GM18907 (cell line): Measurements from ENCODE around the gene AK5.

Source experiments
- ATAC-seq: cut with Tn5 transposase; IDR thresholded peaks from one replicate; pipeline ENCODE4 v1.9.1; 2021; ENCODE audit warnings: mild to moderate bottlenecking, moderate library complexity; ENCODE audit not compliant: unreplicated experiment

Gene AK5

DNA sequence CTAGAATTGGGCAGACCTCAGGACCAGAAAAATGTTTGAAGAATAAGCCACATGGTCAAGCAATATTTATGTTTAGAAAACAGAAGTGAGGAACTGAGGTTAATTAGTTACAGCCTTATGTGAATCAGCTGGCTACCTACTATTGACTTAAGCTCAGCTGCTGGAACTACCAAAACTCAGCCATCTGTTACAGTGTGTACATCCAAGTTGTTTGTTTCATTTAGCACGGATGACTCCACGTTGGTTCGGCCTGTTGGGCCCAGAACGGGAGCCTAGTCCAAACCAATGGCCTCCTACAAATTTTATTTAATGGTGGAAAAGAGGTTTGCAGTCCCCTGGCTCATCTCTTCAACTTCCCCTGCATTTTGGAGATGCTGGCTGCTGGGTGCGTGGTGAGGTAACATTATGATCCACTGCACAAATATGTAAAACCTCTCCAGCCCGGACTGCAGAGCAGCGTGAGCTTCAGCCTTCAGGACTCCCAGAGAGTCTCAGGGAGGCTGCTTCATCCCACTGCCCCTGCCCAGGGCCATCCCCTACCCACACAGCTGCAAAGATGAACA, 257.2 kb downstream of the AK5 start:
- peak; percentile 82 for ATAC-seq

DNA sequence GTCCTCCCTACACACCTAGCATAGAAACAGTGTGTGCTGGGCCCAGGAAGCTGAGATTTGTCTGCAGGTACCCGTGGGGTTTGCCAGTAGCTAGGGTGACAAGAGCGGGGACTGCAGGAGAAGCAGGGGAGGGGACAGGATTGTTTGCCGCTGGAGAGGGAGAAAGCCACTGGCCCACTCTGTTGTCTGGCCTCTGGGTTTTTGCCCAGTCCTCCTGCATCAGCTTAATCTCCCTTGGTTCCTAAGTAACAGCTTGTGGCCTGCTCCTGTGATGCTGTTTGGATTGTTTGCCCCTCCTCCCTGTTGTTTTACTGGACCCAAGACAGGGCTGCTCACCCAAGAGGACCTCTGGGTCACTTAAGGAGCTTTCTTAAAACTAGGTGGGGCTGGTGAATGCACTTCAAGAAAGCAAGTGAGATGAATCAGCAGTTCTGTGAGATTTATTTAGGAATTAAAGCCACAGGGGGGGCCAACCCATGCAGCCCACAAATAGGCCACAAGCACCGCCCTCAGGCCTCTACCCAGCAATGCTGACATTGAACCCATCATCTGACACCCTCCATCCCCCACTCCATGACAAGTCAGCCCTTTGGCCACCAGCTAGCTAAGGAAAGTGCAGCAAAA, 257.8 kb downstream of the AK5 start:
- no peak for ATAC-seq

DNA sequence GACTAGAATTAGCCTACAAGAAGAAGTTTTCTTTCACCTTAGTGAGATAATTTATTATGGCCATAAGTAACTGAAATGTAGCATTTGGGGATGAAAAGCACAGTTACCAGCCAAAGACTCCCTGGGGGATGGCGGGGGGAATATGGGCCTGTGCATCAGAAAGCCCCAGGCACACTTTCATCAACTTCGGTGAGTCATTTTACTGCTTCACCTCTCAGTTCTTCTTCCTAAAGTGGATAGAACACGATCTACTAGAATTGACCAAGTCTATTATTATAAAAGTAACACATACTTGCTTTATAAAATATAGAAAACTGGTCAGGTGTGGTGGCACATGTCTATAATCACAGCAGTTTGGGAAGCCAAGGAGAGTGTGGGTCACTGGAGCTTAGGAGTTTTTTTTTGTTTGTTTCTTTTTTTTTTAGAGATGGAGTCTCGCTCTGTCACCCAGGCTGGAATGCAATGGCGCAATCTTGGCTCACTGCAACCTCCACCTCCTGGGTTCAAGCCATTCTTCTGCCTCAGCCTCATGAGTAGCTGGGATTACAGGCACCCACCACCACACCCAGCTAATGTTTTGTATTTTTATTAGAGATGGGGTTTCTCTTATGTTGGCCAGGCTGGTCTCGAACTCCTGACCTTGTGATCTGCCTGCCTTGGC, 258.8 kb downstream of the AK5 start:
- ATAC-seq, result peak; percentile 43

DNA sequence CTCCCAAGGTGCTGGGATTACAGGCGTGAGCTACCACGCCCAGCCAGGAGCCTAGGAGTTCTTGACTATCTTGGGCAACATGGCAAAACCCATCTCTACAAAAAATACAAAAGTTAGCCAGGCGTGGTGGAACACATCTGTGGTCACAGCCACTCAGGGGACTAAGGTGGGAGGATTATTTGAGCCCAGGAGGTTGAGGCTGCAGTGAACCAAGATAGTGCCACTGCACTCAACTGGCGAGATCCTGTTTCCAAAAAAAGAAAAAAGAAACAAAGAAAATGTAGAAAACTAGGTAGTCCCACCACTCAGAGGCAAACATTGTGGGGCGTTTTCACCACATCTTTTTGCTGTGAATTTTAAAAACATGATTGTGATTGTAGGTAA, 259.3 kb downstream of the AK5 start:
- peak; percentile 65 for ATAC-seq

DNA sequence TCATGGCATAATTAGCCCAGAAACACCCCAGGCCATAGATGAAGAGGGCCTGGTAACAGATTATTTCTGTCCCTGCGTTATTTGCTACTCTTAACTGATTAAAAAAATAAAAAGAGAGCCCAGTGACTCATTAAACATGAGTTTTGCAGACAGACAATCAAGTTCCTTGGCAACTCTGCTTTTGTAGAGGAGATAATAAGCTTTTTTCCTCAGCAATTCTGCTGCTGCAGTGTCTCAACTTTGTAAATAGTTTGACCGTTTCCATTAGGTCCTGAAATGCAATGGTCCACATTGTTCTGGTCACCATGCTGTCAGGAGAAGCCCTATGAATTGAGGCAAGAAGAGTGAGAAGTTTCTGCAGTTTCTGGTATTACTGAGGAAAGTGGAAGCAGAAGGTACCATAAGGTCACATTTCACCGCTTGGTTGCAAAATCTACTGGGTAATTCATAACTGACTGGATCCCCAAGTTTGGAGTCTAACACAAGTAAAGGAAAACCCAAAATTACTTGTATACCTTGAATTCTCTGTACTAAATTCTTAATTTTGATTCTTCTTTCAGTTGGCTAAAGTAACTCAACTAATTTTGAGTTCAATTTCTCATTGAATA, 261.1 kb downstream of the AK5 start:
- ATAC-seq, result no peak

DNA sequence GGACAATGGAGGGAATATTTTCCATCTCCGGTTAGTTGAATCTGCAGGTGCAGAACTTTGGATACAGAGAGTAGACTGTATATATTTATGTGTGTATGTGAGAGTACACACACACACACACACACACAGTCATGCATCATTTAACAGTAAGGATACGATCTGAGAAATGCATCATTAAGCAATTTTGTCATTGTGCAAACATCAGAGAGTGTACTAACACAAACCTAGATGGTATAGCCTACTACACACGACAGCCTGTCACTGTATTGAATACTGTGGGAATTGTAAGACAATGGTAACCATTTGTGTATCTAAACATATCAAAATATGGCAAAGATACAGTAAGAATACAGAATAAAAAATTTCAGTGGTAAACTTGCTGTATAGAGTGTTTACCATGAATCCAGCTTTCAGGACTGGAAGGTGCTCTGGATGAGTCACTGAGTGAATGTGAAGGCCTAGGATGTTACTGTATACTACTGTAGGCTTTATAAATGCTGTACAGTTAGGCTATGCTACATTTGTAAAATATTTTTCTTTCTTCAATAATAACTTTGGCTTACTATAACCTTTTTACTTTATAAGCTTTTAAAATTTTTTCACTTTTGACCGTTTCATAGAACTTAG, 262.1 kb downstream of the AK5 start:
- no peak for ATAC-seq

DNA sequence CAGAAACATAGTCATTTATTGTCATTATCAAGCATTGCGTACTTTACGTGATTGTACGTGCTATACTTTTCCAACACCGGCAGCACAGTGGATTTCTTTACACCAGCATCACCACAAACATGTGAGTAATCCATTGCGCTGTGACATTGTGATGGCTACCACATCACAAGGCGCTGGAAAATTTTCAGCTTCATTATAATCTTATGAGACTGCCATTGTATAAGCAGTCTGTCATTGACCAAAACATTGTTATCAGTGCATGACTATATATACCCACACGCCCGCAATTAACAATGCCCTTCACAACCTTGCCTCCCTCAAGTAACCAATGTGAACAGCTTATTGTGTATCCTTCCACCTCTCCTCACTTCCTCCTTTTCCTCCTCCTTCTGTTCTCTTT, 263.0 kb downstream of the AK5 start:
- ATAC-seq, result no peak

DNA sequence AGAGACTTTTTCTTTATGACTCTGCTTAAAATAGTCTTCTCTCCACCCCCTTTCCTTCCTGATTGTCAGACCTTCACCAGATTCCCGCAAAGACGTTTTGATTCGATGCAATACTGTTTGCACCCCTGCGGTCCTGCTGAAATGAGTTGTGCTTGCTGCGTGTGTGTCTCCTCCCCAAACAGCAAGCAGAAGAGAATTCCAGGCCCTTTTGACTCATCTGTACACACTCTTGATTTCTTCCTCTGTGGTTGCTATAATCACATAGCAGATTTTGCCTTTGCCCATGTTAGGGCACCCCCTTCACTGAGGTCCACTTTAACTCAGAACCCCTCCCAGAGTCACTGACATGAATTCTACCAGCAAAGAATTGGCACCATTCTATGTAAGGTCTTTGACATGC, 264.2 kb downstream of the AK5 start:
- ATAC-seq, result no peak

DNA sequence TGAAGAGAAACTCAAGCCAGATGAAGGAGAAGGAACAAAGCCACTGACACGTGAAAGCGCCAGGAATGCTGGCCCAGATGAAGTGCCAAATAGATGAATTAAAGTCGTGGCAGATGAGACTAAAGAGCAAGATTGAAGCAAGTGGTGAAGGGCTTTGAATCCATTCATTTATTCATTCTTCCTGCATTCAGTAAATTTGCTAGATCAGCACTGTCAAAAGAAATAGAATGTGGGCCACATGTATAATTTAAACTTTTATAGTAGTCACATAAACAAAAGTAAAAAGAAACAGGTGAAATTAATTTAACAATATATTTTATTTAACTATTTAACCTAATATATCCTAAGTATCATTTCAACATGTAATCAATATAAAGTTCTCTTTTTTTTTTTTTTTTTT, 265.1 kb downstream of the AK5 start:
- no peak for ATAC-seq

DNA sequence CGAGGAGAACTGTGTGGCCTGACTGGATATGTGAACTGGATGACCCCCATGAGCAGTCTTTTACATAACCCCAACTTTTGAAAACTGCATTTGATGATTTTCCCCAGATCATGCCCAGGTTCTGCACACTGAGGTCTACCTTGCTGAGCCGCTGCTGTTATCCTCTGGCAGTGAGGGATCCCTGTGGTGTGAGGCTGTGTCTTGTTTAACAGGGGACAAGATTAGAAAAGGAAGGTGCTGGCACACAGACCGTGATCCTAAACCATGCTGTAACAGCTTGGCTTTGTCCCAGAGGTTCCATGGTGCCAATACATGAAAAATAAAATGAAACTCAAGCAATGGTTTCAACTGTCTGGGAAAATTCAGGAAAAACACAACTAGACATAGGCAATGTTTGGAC, 266.5 kb downstream of the AK5 start:
- no peak for ATAC-seq

DNA sequence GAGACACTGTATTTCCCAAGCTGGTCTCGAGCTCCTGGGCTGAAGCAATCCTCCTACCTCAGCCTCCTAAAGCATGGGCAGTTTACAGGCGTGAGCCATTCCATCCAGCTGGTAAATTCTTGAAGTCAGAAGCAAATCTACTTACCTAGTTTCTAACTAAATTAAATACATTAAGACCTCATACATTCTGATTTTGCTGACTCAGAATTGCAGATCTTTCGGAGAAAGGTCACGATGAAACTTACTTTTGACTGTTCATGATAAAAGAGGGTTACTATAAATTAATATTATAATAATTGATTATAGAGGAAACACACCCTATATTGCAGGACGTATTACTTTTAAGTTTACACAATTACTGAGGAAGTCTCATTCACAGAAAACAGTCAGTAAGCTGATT, 268.3 kb downstream of the AK5 start:
- ATAC-seq, result no peak

DNA sequence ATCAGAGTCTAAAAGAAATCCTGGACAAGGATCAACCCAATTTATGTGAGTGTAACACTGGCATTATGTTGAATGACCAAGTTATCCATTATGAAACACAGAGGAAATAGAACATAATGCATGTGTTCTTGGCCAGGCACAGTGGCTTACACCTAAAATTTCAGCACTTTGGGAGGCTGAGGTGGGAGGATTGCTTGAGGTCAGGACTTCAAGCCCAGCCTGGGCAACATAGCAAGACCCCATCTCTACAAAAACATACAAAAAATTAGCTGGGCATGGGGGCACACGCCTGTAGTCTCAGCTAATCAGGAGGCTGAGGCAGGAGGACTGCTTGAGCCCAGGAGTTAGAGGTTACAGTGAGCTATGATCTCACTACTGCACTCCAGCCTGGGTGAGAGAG, 270.8 kb downstream of the AK5 start:
- ATAC-seq, result no peak

DNA sequence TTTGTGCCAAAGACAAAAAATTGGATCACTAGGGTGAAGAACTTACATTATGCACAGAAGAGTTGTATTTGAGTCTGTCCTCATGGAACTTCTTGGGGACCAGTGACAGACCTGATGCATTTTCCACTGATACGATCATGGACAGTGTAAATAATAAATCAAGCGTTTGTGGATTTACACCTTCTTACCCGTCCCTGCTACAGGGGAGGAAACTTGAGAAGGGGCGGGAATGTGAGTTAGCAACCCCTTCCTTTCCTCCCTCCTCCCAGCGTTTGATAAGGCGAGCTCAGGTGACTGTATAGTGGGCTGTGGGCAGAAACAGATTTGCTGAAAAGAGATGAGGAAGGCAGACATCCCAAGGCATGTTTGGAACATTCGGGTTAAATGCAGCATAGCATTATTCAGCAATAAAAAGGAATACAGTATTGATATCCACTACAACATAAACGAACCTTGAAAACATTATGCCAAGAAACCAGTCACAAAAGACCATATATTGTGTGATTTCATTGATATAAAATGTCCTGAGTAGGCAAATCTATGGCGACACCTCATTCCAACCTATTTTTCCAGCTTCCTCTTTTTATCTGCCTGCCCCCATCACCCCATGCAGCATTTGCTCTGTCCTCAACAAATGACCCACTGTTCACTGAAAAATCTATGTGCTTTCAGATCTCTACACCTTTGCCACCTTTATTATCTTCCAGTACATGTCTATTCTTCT, 271.9 kb downstream of the AK5 start:
- ATAC-seq, result no peak

DNA sequence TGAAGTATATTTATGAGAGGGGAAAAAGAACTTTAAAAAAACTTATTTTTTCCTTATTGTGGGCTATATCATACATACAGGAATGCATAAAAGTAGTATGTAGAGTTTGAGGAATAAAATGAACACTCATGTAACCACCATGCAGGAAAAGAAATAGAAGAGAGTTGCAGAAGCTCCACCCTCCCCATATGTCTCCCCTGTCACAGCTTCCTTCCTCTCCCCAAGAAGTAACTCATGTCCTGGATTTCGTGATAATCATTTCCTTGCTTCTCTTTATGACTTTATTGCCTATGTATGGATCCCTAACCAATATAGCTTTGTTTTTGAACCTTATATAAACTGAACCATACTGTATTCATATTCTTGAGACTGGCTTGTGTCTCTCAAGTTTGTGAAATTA, 274.2 kb downstream of the AK5 start:
- no peak for ATAC-seq

DNA sequence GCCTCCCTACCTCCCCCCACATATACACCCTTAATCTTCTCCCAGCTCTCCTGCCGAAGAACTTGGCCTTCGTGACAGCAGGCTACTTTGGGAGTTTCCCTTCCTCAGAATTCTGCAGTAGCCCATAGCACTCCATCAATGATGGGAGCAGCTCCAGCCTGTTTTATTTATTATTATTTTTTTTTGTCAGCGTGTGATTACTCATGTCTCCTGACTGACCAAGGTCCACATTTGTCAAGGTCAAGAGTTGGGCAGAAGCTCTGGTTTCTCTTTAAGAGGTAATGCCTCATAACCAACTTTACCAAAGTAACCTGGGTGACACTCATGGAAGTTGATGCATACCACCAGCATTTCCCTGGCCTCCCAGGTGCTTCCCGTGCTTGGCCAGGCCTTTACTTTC, 275.2 kb downstream of the AK5 start:
- no peak for ATAC-seq

DNA sequence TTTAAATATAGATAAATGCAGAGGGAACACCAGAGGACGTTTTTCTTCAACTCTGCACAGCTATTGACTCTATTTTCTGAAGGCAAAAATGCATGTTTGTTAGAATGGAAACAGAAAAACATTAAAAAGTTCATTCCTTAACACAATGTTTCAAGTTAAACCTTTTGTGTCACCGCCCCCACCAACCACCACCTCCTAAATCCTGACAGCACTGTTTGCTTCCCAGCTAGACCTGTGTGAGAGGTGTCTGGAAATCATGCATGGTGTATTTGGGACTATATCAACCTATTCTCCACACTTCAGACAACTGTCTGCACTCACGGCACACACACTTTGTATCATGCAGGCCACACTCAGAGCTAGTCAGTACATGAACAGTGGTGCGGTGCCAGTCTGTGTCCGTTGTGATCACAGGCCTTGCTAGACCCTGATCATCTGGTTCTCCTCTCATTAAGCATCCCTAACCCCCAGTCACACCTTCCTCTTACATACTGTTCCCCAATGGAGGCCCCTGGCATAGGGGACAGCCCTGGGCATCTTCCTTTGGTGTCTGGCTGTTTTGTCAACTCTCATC, 276.9 kb downstream of the AK5 start:
- no peak for ATAC-seq

DNA sequence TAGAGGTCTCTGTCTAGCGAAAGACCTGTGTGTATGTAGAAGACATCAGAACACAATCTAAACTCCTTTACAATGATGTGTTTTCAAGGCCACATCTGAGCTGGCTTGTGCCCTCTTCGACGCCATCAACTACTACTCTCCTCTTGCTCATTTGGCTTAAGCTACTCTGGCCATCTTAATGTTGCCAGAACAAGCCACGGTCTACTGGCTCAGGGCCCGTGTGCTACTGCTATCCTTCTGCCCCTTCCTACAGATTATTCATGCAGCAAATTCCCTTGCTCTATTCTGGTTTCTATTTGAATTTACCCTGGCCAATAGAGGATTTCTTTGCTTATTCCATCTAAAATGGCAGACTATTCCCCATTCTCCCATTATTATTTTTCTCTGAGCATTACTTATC, 278.9 kb downstream of the AK5 start:
- no peak for ATAC-seq

DNA sequence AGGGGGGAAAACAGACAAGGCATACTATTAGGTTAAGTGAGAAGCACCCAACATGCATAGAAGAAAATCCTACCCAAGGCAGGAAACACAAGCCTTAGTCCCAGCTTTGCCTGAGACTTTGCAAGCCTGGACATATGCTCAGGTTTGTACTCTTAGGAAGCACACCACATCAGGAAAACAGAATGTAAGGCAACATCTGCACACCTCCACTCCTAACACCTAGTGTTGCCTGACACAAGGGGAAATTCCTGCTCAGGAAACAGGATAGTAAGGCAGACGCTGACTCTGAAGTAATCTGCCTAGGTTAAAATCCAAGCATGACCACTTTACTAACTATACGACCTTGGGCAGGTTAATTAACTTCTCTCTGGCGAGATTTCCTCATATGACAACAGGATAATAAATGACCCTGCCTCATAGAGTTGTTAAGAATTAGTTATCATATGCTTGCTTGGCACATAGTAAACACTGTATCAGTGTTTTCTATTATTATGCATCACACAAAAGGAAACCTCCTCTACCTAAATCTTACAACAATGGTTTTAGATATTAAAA, 280.9 kb downstream of the AK5 start:
- ATAC-seq, result no peak

DNA sequence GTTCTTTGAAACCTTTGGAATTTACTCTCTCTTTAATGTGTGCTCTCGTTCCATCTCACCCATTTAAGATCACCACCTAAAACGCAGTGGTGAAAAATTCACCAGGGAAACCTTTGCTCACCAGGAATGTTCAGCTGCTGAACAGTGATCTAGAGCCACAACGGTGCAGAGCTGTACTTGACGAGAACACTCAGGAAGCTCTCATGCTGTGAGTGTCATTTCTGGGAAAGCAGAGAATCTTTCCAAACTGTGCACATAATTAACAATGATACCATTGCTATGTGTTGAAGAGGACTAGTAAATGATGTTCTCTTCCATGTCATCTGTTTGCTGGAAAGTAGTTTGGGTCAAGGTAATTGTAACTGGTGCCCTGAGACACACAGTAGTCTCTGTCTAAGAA, 283.5 kb downstream of the AK5 start:
- ATAC-seq, result no peak

DNA sequence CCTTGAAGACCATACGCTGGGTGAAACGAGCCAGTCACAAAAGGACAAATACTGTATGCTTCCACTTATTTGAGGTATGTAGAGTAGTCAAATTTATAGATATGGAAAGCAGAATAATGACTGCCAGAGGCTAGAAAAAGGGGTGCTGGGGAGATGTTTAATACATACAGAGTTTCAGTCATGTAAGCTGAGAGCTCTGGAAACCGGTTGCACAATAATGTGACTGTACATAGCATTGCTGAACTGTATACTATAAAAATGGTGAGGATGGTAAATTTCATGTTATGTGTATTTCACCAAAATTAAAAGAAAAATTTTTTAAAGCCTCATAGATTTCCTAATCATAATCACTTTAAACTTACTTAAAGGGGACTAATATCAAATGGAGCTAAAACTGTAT, 289.8 kb downstream of the AK5 start:
- no peak for ATAC-seq

DNA sequence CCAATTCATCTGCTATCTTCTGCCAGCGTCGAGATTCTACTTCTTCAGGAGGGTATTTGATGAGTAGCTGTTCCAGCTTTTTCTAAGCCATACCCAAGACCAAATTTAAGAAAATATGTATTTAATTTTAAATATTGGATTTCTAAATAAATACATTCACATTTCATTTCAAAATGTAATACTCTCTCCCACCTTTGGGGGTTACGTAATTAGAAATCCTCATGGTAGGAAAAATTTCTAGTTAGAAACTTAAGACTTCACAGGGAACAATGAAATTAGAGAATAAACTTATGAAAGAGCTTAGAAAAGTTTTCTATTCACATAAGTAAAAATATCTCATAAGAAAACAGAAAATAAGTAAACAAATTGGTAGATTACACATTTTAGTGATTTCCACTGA, 297.7 kb downstream of the AK5 start:
- no peak for ATAC-seq
